COR-L47 (cell line): Measurements from ENCODE around the gene CATSPERB.
"Not testable (repeated sequence)": the region's sequence is repeated elsewhere in the genome, so short reads cannot be mapped to it uniquely, and the experiment has no call there.

Source experiments
- DNase-seq: peaks from one replicate; lab custom pipeline; 2025; lab: John Stamatoyannopoulos, UW

CATSPERB gene

GRCh38 chr14:91732859-91733477 is 1.1 kb upstream of the CATSPERB start:
- no peak for DNase-seq

- no peak for DNase-seq
These were observed 553 bp upstream of the CATSPERB start for GRCh38 chr14:91732439-91732838.

DNA sequence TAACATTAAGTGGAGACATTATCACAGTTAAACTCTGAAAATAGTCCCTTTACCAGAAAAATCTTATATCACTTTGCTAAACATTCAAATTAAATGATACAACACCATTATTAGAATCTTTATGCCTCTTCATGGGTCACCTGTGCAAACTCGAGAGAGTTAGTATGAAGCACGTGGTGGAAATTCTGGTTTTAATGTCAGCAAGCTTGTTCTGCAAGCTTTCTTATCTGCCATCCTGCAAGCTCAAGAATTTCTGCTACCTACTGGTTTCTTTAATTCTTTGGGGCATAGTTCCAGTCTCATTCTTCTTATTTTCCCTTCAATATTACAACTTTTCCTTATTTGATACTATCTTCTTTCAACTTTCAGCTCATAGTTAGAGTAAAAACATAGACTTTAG is 868 bp downstream of the CATSPERB start:
- no peak for DNase-seq

DNA sequence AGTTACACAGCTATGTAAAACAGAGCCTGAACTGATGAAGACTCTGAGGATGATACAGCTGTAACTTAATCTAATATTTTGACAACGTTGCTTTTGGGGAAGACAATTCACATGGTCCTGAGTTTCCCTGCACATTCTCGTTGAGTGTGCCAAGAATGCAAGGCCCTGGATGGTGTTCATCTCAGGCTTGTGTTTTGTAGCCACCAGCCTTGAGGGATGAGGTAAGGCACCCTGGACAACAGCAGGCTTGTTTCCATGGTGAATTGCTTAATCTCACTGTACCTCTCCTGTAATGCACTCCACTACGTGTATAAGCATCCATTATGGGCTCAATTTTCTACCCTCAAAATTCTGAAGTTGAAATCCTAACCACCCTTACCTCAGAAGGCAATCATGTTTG is 2.1 kb downstream of the CATSPERB start:
- DNase-seq, result no peak

- DNase-seq, result no peak
These were observed 3.2 kb downstream of the CATSPERB start for GRCh38 chr14:91728616-91729183.

GRCh38 chr14:91727121-91727520 is 4.8 kb downstream of the CATSPERB start:
- DNase-seq, result no peak

GRCh38 chr14:91723501-91723900 is 8.4 kb downstream of the CATSPERB start:
- no peak for DNase-seq

DNA sequence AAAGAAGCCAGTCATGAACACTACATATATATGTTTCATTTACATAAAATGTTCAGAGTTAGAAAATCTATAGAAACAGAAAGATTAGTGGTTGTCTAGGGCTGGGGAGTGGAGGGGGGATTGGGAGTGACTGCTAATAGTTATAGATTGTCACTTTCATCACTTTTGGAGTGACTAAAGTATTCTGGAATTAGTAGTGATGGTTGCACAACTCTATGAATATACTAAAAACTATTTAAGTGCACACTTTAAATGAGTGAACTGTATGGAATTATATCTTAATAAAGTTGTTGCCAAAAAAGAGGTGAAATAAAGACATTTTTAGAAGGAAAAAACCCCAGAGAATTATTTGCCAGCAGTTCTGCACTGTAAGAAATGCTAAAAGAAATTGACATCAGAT is 9.5 kb downstream of the CATSPERB start:
- no peak for DNase-seq

- no peak for DNase-seq
These were observed 12.0 kb downstream of the CATSPERB start for GRCh38 chr14:91719839-91720238.

DNA sequence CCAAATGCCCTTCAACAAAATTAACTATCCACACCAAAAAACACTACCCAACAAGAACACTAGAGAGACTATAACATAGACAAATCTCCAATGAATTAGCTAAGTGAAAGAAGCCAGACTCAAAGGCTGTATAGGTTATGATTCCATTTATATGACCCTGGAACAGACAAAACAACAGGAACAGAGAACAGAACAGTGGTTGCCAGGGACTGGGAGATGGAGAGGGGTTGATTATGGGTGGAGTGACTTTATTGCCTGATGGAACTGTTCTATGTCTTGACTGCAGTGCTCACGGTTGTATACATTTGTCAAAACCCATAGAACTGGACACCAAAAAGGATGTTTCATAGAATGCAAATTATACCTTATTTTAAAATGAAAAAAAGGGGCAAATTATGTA is 14.9 kb downstream of the CATSPERB start:
- DNase-seq, result no peak

GRCh38 chr14:91714805-91715204 is 17.1 kb downstream of the CATSPERB start:
- no peak for DNase-seq

DNA sequence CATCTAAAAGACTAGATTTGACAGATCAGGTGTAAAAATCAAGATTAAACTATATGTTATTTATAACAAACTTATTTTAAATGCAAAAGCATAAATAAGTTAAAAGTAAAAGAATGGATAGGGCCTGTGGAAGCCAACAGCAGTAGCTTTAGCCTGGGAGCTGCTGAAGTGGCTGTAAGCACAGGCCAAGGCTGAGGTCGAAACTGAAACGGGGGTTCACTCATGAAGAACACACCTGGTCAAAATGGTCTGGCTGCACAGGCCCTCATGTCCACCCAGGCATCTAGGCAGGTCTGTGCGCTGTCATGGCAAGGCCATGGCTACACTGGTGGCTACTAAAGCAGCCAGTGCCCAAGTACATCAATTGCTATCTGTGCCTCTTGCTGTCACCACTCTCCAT is 23.1 kb downstream of the CATSPERB start:
- no peak for DNase-seq

DNA sequence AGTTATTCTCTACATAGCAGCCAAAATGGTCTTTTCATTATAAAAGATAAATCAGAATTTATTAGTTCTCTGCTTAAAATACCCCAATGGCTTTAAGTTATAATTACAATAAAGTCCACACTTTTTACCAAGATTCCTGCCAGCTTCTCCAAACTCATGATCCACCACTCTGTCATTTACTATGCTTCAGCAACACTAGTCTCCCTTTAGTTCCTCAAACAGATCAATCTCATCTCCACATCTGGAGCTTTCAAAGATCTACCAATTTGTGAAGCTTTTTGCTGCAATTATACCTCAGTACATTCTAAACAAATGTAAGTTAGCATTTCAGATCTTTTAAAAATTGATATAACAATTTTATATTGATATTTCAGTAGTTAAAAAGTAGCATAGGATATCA is 24.9 kb downstream of the CATSPERB start:
- DNase-seq, result no peak

- DNase-seq, result no peak
These were observed 37.2 kb downstream of the CATSPERB start for GRCh38 chr14:91694643-91695042.

DNA sequence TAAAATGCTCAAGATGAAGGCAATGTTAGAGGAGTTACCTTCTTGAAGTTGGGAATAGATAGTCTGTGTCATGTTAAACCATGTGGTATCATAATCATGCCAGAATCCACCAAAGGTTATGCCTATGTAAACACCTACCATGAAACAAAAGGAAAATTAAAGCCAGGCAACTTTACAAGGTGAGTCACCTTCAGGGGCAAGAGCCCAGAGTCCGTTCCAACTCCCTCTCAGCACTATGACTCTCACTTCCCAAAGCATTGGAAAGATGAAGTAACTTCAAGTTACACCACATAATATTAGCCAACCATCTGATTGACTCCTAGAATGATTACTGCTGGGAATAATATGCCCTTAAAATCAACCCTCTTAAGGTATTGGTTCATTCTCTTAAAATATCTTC is 38.5 kb downstream of the CATSPERB start:
- no peak for DNase-seq

- no peak for DNase-seq
These were observed 39.8 kb downstream of the CATSPERB start for GRCh38 chr14:91692075-91692474.

- no peak for DNase-seq
These were observed 42.3 kb downstream of the CATSPERB start for GRCh38 chr14:91689608-91690007.

- not testable (repeated sequence) for DNase-seq
These were observed 44.5 kb downstream of the CATSPERB start for GRCh38 chr14:91687436-91687835.

- no peak for DNase-seq
These were observed 46.3 kb downstream of the CATSPERB start for GRCh38 chr14:91685600-91685999.

GRCh38 chr14:91681893-91682563 is 49.9 kb downstream of the CATSPERB start:
- no peak for DNase-seq

DNA sequence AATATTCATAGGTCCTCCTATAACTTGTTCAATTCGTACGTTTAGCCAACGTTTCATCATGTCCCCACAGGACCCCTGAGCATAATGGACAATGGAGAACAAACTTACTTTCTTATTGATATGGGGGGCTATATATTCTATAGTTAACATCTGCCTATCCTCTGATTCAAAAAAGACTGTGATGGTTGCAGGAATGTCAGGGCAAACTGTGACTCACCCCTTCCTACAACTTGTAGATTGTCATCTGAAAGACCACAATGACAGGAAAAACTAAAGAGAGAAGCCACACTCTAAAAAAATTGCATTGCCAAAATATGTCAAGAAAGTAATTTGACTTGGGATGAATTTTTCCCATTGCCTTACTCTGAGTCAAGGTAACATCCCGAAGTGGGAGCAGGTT is 50.8 kb downstream of the CATSPERB start:
- no peak for DNase-seq

- no peak for DNase-seq
These were observed 52.6 kb downstream of the CATSPERB start for GRCh38 chr14:91679273-91679672.

- DNase-seq, result not testable (repeated sequence)
These were observed 54.2 kb downstream of the CATSPERB start for GRCh38 chr14:91677687-91678086.

- no peak for DNase-seq
These were observed 57.0 kb downstream of the CATSPERB start for GRCh38 chr14:91674911-91675310.
